ENCODE data around the gene PHC1. TPM values are rescaled to one million over a fixed set of nuclear protein-coding genes. Genes with fewer than 3 reads are reported as not detected.

PHC1 gene
- total RNA-seq, 1 experiment from 2014 or later = 6.9 TPM

DNA sequence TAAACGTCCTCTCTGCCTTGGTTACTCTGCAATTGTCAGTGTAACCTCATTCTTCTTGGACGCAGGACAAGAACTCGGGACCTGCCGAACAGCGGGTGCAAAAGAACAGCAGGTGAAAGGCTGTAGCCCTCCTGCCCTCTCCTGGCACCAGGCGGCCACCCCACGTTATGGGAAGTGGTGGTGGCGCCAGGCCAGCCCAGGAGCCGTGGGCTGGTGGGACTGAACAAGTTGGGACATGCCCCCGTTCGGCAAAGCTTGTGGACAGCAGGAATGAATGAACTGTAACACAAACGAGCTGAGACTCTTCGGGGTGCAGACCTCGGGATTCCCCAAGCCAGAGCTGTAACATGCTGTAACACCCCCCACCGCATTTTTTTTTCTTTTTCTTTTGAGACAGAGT lies 41.8 kb downstream of the PHC1 start:
- TF ChIP-seq EZH2 (IDR thresholded peaks at IDR 0.05; ENCODE audit: low read length, unreplicated experiment) (no peak), CTCF (conservative IDR thresholded peaks at IDR 0.05; ENCODE audit: low read depth, low read length) (no peak), EZH2phosphoT487 (IDR thresholded peaks at IDR 0.05; ENCODE audit: borderline replicate concordance, low read length) (no peak)
- H3K79me2 ChIP-seq (ENCODE audit: low read length) = no peaks in the 10 kb centered on the region
- H3K36me3 ChIP-seq (ENCODE audit: low read depth, low read length) = no peaks in the 10 kb centered on the region
- intact Hi-C loops (cut with micrococcal nuclease) = no loop called here
- no peak overlapping the region for H3K27ac ChIP-seq (ENCODE audit: low read length)
- no peak overlapping the region for H3K4me2 ChIP-seq (ENCODE audit: low read length)
- H3K9ac ChIP-seq (ENCODE audit: low read length) = no peak overlapping the region
- no peaks in the 10 kb centered on the region for H4K20me1 ChIP-seq (ENCODE audit: low read length)
- DNase-seq (no peak), ATAC-seq (no peak)
- ChIA-PET CTCF (no interaction called here), POLR2A (ENCODE audit: unreplicated experiment) (no interaction called here)
- no peaks in the 10 kb centered on the region for H3K9me3 ChIP-seq (ENCODE audit: low read length)
- H3K27me3 ChIP-seq (ENCODE audit: low read length) = no peaks in the 10 kb centered on the region
- H3K4me1 ChIP-seq (ENCODE audit: insufficient read depth, low read length) = no peaks in the 10 kb centered on the region
- no peak overlapping the region for H3K4me3 ChIP-seq (ENCODE audit: low read length)
- BruUV-seq (replicated peaks) = no TSS peak
- H3F3A ChIP-seq (ENCODE audit: low read length, unreplicated experiment) = no peaks in the 10 kb centered on the region
- H3K9me2 ChIP-seq (replicated peaks; ENCODE audit: low read length) = no peaks in the 10 kb centered on the region
- no peak overlapping the region for H2AFZ ChIP-seq (ENCODE audit: low read length)

DNA sequence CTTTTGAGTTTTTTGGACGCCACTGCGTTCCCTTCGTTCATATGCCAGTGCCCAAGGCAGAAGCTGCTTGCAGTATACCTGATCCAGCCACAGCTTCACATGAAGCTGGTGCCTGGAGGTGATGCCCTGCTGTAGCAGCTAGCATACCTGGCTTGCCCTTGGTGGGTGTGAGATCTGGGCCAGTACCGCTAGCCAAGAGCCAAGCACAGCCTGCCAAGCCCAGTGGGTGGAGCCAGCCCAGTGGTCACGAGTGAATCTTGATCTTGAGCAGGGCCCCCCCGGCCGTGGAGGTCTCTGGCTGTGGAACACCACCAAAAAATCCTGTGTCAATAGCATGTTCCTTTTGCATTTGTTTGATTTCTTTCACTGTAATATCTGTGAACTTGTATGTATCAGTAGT lies 42.5 kb downstream of the PHC1 start:
- ChIA-PET CTCF (no interaction called here), POLR2A (ENCODE audit: unreplicated experiment) (no interaction called here)
- H2AFZ ChIP-seq (ENCODE audit: low read length) = no peak overlapping the region
- H3K79me2 ChIP-seq (ENCODE audit: low read length) = no peaks in the 10 kb centered on the region
- no peak overlapping the region for H3K4me3 ChIP-seq (ENCODE audit: low read length)
- TF ChIP-seq CTCF (conservative IDR thresholded peaks at IDR 0.05; ENCODE audit: low read depth, low read length) = no peak
- TF ChIP-seq EZH2phosphoT487 (IDR thresholded peaks at IDR 0.05; ENCODE audit: borderline replicate concordance, low read length) = no peak
- TF ChIP-seq EZH2 (IDR thresholded peaks at IDR 0.05; ENCODE audit: low read length, unreplicated experiment) = no peak
- no peak overlapping the region for H3K4me2 ChIP-seq (ENCODE audit: low read length)
- H3F3A ChIP-seq (ENCODE audit: low read length, unreplicated experiment) = no peaks in the 10 kb centered on the region
- H3K9me2 ChIP-seq (replicated peaks; ENCODE audit: low read length) = no peaks in the 10 kb centered on the region
- no peaks in the 10 kb centered on the region for H3K36me3 ChIP-seq (ENCODE audit: low read depth, low read length)
- ATAC-seq = no peak
- no peaks in the 10 kb centered on the region for H3K4me1 ChIP-seq (ENCODE audit: insufficient read depth, low read length)
- H3K9ac ChIP-seq (ENCODE audit: low read length) = no peak overlapping the region
- H4K20me1 ChIP-seq (ENCODE audit: low read length) = no peaks in the 10 kb centered on the region
- intact Hi-C loops (cut with micrococcal nuclease) = no loop called here
- H3K9me3 ChIP-seq (ENCODE audit: low read length) = no peaks in the 10 kb centered on the region
- H3K27ac ChIP-seq (ENCODE audit: low read length) = no peak overlapping the region
- no peak for DNase-seq
- BruUV-seq (replicated peaks) = no TSS peak
- no peaks in the 10 kb centered on the region for H3K27me3 ChIP-seq (ENCODE audit: low read length)

DNA sequence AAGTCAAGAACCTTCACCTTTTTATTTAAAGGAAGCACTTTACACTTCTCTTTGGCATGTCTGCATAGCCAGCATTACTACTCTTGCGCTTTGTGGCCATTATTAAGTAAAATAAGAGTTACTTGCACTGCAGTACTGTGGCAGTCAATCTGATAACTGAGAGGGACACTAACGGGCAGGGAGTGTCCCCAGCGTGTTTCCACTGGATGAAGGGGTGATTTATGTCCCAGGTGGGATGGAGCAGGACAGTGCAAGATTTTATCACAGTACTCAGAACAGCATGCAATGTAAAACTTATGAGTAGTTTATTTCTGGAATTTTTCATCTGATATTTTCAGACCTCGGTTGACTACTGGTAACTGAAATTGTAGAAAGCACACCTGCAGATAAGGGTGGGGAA lies 43.3 kb downstream of the PHC1 start:
- Histone ChIP-seq H3K4me1 (ENCODE audit: insufficient read depth, low read length) (no peaks in the 10 kb centered on the region), H3F3A (ENCODE audit: low read length, unreplicated experiment) (no peaks in the 10 kb centered on the region), H3K27me3 (ENCODE audit: low read length) (no peaks in the 10 kb centered on the region), H3K79me2 (ENCODE audit: low read length) (no peaks in the 10 kb centered on the region), H3K4me3 (ENCODE audit: low read length) (no peak overlapping the region), H4K20me1 (ENCODE audit: low read length) (no peaks in the 10 kb centered on the region), H3K9me3 (ENCODE audit: low read length) (no peaks in the 10 kb centered on the region), H3K9me2 (replicated peaks; ENCODE audit: low read length) (no peaks in the 10 kb centered on the region), H3K4me2 (ENCODE audit: low read length) (no peak overlapping the region), H3K27ac (ENCODE audit: low read length) (no peak overlapping the region), H3K9ac (ENCODE audit: low read length) (no peak overlapping the region), H3K36me3 (ENCODE audit: low read depth, low read length) (no peaks in the 10 kb centered on the region), H2AFZ (ENCODE audit: low read length) (no peak overlapping the region)
- no TSS peak for BruUV-seq (replicated peaks)
- intact Hi-C loops (cut with micrococcal nuclease) = no loop called here
- DNase-seq (no peak), ATAC-seq (no peak)
- no peak for TF ChIP-seq EZH2 (IDR thresholded peaks at IDR 0.05; ENCODE audit: low read length, unreplicated experiment)
- TF ChIP-seq CTCF (conservative IDR thresholded peaks at IDR 0.05; ENCODE audit: low read depth, low read length) = no peak
- TF ChIP-seq EZH2phosphoT487 (IDR thresholded peaks at IDR 0.05; ENCODE audit: borderline replicate concordance, low read length) = no peak
- POLR2A ChIA-PET (ENCODE audit: unreplicated experiment) = no interaction called here
- CTCF ChIA-PET = no interaction called here
